RWPE2 (cell line): ENCODE measurements around the gene ENGASE.

Experiments
- ATAC-seq: fragments of 200-7000 bp; cut with Tn5 transposase; 3 replicates; pipeline ENCODE4 v1.9.1; 2021; ENCODE audit warnings: low read depth
- DNase-seq: peaks from one replicate; pipeline ENCODE4 v3.0.0-alpha.2; 2020; ENCODE audit warnings: low spot score
- H3K27ac ChIP-seq: fragments of 450-650 bp; 2 replicates; pipeline ENCODE4 v1.5.1; 2017; ENCODE audit warnings: mild to moderate bottlenecking; ENCODE audit not compliant: poor library complexity, severe bottlenecking
- H3K27me3 ChIP-seq: fragments of 250-450 bp; sonication (Bioruptor Pico); 2 replicates; pipeline ENCODE4 v1.5.1; 2021; ENCODE audit warnings: mild to moderate bottlenecking, moderate library complexity; ENCODE audit not compliant: insufficient read depth, poor library complexity, severe bottlenecking
- H3K36me3 ChIP-seq: fragments of 250-450 bp; sonication (Bioruptor Pico); 2 replicates; pipeline ENCODE4 v1.5.1; 2020; ENCODE audit warnings: low read depth, mild to moderate bottlenecking, moderate library complexity
- H3K4me1 ChIP-seq: fragments of 250-450 bp; sonication (Bioruptor Pico); 2 replicates; pipeline ENCODE4 v1.5.1; 2021; ENCODE audit warnings: mild to moderate bottlenecking, moderate library complexity; ENCODE audit not compliant: insufficient read depth, poor library complexity, severe bottlenecking
- H3K4me3 ChIP-seq: fragments of 250-450 bp; sonication (Bioruptor Pico); 2 replicates; pipeline ENCODE4 v1.5.1; 2021; ENCODE audit warnings: mild to moderate bottlenecking, moderate library complexity; ENCODE audit not compliant: severe bottlenecking
- H3K9me3 ChIP-seq: fragments of 250-450 bp; sonication (Bioruptor Pico); 2 replicates; pipeline ENCODE4 v1.5.1; 2021; ENCODE audit warnings: mild to moderate bottlenecking, moderate library complexity; ENCODE audit not compliant: severe bottlenecking
- CTCF ChIP-seq: fragments of 450-650 bp; IDR thresholded peaks from one replicate; pipeline ENCODE4 v1.5.1; 2017; ENCODE audit warnings: mild to moderate bottlenecking, moderate library complexity; ENCODE audit not compliant: poor library complexity, severe bottlenecking

Gene ENGASE

GRCh38 chr17:79074649-79075445, at the start of gene ENGASE:
Gene ENGASE, plus strand, starts transcription at chr17:79074824. Its CDS starts 121 bp downstream, at chr17:79074945.
- Histone ChIP-seq H3K27me3 (no peaks in the 10 kb centered on the region), H3K9me3 (no peaks in the 10 kb centered on the region), H3K27ac (no peak within 1 kb of the TSS), H3K4me3 (peak within 1 kb of the TSS; percentile 93), H3K4me1 (peaks cover 8% of the 10 kb centered on the region), H3K36me3 (peaks cover 23% of the 10 kb centered on the region)
- TF ChIP-seq CTCF: no peak
- ATAC-seq: peak; percentile 93
- peak; percentile 93 for DNase-seq

GRCh38 chr17:79024901-79025737, 49.5 kb upstream of the ENGASE start:
- Histone ChIP-seq H3K4me3 (peak overlapping the region; percentile 35), H3K27ac (no peak overlapping the region), H3K4me1 (peaks cover 47% of the 10 kb centered on the region), H3K27me3 (no peaks in the 10 kb centered on the region), H3K9me3 (no peaks in the 10 kb centered on the region), H3K36me3 (no peaks in the 10 kb centered on the region)
- DNase-seq: peak; percentile 65
- no peak for TF ChIP-seq CTCF
- no peak for ATAC-seq

GRCh38 chr17:79026376-79027273, 48.0 kb upstream of the ENGASE start:
- Histone ChIP-seq H3K27me3 (no peaks in the 10 kb centered on the region), H3K4me1 (peaks cover 36% of the 10 kb centered on the region), H3K27ac (peak overlapping the region; percentile 57), H3K9me3 (no peaks in the 10 kb centered on the region), H3K4me3 (no peak overlapping the region), H3K36me3 (no peaks in the 10 kb centered on the region)
- no peak for TF ChIP-seq CTCF
- peak; percentile 60 for ATAC-seq
- peak; percentile 52 for DNase-seq

- Histone ChIP-seq H3K27me3 (no peaks in the 10 kb centered on the region), H3K9me3 (no peaks in the 10 kb centered on the region), H3K27ac (peak overlapping the region; percentile 57), H3K36me3 (no peaks in the 10 kb centered on the region), H3K4me1 (peaks cover 36% of the 10 kb centered on the region), H3K4me3 (no peak overlapping the region)
- DNase-seq (peak; percentile 38), ATAC-seq (no peak; the same call in 2 of the 3 replicates)
- TF ChIP-seq CTCF: no peak
Measured at GRCh38 chr17:79027274-79027924, 47.2 kb upstream of the ENGASE start.
